Loucy (cell line): ENCODE data around the gene FHIT.

Experiments used
- CTCF ChIP-seq: fragments of 200-600 bp; sonication (generic); conservative IDR thresholded peaks from 2 replicates; pipeline ENCODE4 v1.5.1; 2014; ENCODE audit warnings: mild to moderate bottlenecking, antibody characterized with exemption, low read length
- EZH2phosphoT487 ChIP-seq: fragments of 200-600 bp; IDR thresholded peaks from 2 replicates; pipeline ENCODE4 v1.6.1; 2018; ENCODE audit warnings: antibody characterized with exemption, mild to moderate bottlenecking, moderate library complexity, borderline replicate concordance

GRCh38 chr3:59762941-59763340 is 1488.3 kb downstream of the FHIT start:
- TF ChIP-seq CTCF, result no peak
- no peak for TF ChIP-seq EZH2phosphoT487
